Keratinocyte (primary cell): ENCODE data around the gene GRAMD2B. TPM values are rescaled to one million over a fixed set of nuclear protein-coding genes. Genes with fewer than 3 reads are reported as not detected.
A peak's percentile ranks its signal among the peaks of the same experiment; 100 is the strongest.

Experiments used
- DNase-seq: peaks from one replicate; pipeline ENCODE4 v3.0.0-alpha.2; 2011; ENCODE audit warnings: low read depth, missing footprints, low spot score
- FAIRE-seq: peaks from 2 replicates; lab custom pipeline; 2011; peaks lifted over from hg19 to GRCh38; lab: Jason Lieb, UNC
- H2AFZ ChIP-seq: 2 replicates; pipeline ENCODE4 v1.6.0; 2012; ENCODE audit warnings: low read length, control low read depth, inconsistent platforms; ENCODE audit not compliant: control insufficient read depth
- H3K27ac ChIP-seq: 2 replicates; pipeline ENCODE4 v1.5.1; 2011; ENCODE audit warnings: low read length; ENCODE audit not compliant: control insufficient read depth, insufficient read depth
- H3K27me3 ChIP-seq: 3 replicates; pipeline ENCODE4 v1.6.0; 2011; ENCODE audit warnings: low read length; ENCODE audit not compliant: control insufficient read depth, insufficient read depth; ENCODE audit errors: extremely low read depth
- H3K36me3 ChIP-seq, 2 experiments: 2 replicates in 1 of 2; 3 replicates in 1 of 2; pipeline ENCODE4 v1.5.1; 2011; ENCODE audit warnings: low read length in 2 of 2, mild to moderate bottlenecking in 1 of 2; ENCODE audit not compliant: control insufficient read depth in 2 of 2, insufficient read depth in 2 of 2; ENCODE audit errors: extremely low read depth in 1 of 2
- H3K4me1 ChIP-seq: 3 replicates; pipeline ENCODE4 v1.5.1; 2011; ENCODE audit warnings: low read length; ENCODE audit not compliant: control insufficient read depth, insufficient read depth; ENCODE audit errors: extremely low read depth
- H3K4me2 ChIP-seq: 3 replicates; pipeline ENCODE4 v1.6.0; 2011; ENCODE audit warnings: low read depth, low read length; ENCODE audit not compliant: control insufficient read depth, insufficient read depth; ENCODE audit errors: extremely low read depth
- H3K4me3 ChIP-seq, 3 experiments: fragments of 200-600 bp in 1 of 3; sonication (generic) in 1 of 3; 2 replicates in 2 of 3; 3 replicates in 1 of 3; pipeline ENCODE4 v1.5.1; 2011 to 2016; ENCODE audit warnings: low read length in 3 of 3, mild to moderate bottlenecking in 3 of 3, control low read depth in 2 of 3, inconsistent platforms in 1 of 3, low read depth in 1 of 3, mixed read lengths in 1 of 3, mixed run types in 1 of 3, moderate library complexity in 1 of 3; ENCODE audit not compliant: control insufficient read depth in 2 of 3, insufficient read depth in 2 of 3; ENCODE audit errors: extremely low read depth in 1 of 3
- H3K79me2 ChIP-seq: 2 replicates; pipeline ENCODE4 v1.6.0; 2012; ENCODE audit warnings: low read length; ENCODE audit not compliant: control insufficient read depth, insufficient read depth
- H3K9ac ChIP-seq: 3 replicates; pipeline ENCODE4 v1.6.0; 2011; ENCODE audit warnings: low read length; ENCODE audit not compliant: control insufficient read depth, insufficient read depth; ENCODE audit errors: extremely low read depth
- H3K9me1 ChIP-seq: 3 replicates; pipeline ENCODE4 v1.6.0; 2011; ENCODE audit warnings: low read length; ENCODE audit not compliant: control insufficient read depth, insufficient read depth; ENCODE audit errors: extremely low read depth
- H3K9me3 ChIP-seq: 2 replicates; pipeline ENCODE4 v1.5.1; 2012; ENCODE audit warnings: low read depth, low read length; ENCODE audit not compliant: control insufficient read depth
- H4K20me1 ChIP-seq: 3 replicates; pipeline ENCODE4 v1.6.0; 2011; ENCODE audit warnings: low read length; ENCODE audit not compliant: control insufficient read depth, insufficient read depth; ENCODE audit errors: extremely low read depth
- EZH2 ChIP-seq: IDR thresholded peaks from one replicate; pipeline ENCODE4 v1.6.1; 2012; ENCODE audit warnings: inconsistent platforms, mild to moderate bottlenecking, low read length, moderate library complexity
- dilution Hi-C: fragments of 300-500 bp; cut with MboI; formaldehyde crosslinking; loops from one replicate; pipeline ENCODE4 v1.7.0; 2020; ENCODE audit warnings: low sequenced_read_pairs; ENCODE audit not compliant: extremely low pct_ligation_motif_present
- polyA plus RNA-seq, 5 experiments: library from polyadenylated mRNA; depleted of rRNA in 3 of 5; stranded (reverse) in 3 of 5; stranded (forward) in 1 of 5; unstranded in 1 of 5; fragments of >200 nt; gene quantifications; 1 replicate in 1 of 5; 2 replicates in 3 of 5; 3 replicates in 1 of 5; pipeline versions ENCODE4 v1.2.1 to v1.2.3, GENCODE V29; 2011 to 2012; ENCODE audit warnings: missing spikeins in 2 of 5, low read depth in 1 of 5, low replicate concordance in 1 of 5
- TF ChIP-seq, protein P1 (sequence below), 3 experiments: IDR thresholded peaks in 1 of 3; conservative IDR thresholded peaks in 1 of 3; optimal IDR thresholded peaks in 1 of 3; 2 replicates in 2 of 3; 3 replicates in 1 of 3; pipeline versions ENCODE3 to v1.5.1; 2011; ENCODE audit warnings: low read length in 3 of 3, mild to moderate bottlenecking in 3 of 3, moderate library complexity in 2 of 3, control low read depth in 1 of 3, inconsistent platforms in 1 of 3; ENCODE audit not compliant: insufficient read depth in 2 of 3; ENCODE audit errors: extremely low read depth in 1 of 3

The GRAMD2B gene
- polyA plus RNA-seq, 1 donor (not counting 4 experiments of a cell fraction or from before 2014, with no cell fraction given): 45.9 TPM

GRCh38 chr5:126499853-126500342 lies 76.7 kb downstream of the GRAMD2B start:
- Histone ChIP-seq H3K4me3 (no peak overlapping the region), H3K4me2 (peak overlapping the region; percentile 25), H3K9ac (no peak overlapping the region), H2AFZ (no peak overlapping the region), H3K79me2 (no peaks in the 10 kb centered on the region), H4K20me1 (no peaks in the 10 kb centered on the region), H3K27ac (no peak overlapping the region), H3K27me3 (no peaks in the 10 kb centered on the region), H3K36me3 (peaks cover 0 to 1% of the 10 kb centered on the region in 2 experiments), H3K9me1 (no peaks in the 10 kb centered on the region), H3K9me3 (no peaks in the 10 kb centered on the region), H3K4me1 (peaks cover 18% of the 10 kb centered on the region)
- FAIRE-seq (no peak), DNase-seq (no peak)
- dilution Hi-C loops: no loop called here
- TF ChIP-seq EZH2: no peak
- TF ChIP-seq, protein P1, sequence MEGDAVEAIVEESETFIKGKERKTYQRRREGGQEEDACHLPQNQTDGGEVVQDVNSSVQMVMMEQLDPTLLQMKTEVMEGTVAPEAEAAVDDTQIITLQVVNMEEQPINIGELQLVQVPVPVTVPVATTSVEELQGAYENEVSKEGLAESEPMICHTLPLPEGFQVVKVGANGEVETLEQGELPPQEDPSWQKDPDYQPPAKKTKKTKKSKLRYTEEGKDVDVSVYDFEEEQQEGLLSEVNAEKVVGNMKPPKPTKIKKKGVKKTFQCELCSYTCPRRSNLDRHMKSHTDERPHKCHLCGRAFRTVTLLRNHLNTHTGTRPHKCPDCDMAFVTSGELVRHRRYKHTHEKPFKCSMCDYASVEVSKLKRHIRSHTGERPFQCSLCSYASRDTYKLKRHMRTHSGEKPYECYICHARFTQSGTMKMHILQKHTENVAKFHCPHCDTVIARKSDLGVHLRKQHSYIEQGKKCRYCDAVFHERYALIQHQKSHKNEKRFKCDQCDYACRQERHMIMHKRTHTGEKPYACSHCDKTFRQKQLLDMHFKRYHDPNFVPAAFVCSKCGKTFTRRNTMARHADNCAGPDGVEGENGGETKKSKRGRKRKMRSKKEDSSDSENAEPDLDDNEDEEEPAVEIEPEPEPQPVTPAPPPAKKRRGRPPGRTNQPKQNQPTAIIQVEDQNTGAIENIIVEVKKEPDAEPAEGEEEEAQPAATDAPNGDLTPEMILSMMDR (optimal IDR thresholded peaks at IDR 0.05 in 1 of 3, IDR thresholded peaks at IDR 0.05 in 1 of 3, conservative IDR thresholded peaks at IDR 0.05 in 1 of 3; ENCODE audit: extremely low read depth in 1 of 3, insufficient read depth in 2 of 3, low read length in 3 of 3): peak; percentile 47 to 69 (median 59)

DNA sequence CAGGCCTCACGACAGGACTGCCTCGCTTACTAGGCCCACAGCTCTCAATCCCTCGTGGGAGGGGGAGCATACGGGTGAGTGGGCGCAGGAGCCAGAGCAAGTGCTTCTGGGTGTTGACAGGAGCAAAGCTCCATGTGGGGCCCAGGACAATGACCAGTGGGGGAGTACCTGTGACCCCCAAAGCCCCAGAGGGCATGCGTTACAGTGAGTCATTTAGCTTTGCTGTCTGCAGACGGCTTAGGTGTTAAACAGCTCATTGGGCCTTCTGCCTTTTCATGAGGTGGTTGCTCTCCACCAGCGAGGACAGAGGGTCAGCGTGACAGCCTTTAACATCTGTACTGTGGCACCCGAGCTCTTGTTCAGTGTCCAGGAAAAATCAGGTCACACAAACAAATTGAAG lies 78.2 kb downstream of the GRAMD2B start:
- Histone ChIP-seq H3K4me3 (no peak overlapping the region), H3K9ac (no peak overlapping the region), H3K36me3 (no peaks in the 10 kb centered on the region), H3K9me3 (no peaks in the 10 kb centered on the region), H4K20me1 (no peaks in the 10 kb centered on the region), H3K9me1 (no peaks in the 10 kb centered on the region), H3K27me3 (no peaks in the 10 kb centered on the region), H3K79me2 (no peaks in the 10 kb centered on the region), H3K4me1 (peaks cover 18% of the 10 kb centered on the region), H3K4me2 (no peak overlapping the region), H3K27ac (no peak overlapping the region), H2AFZ (no peak overlapping the region)
- no peak for FAIRE-seq
- no peak for DNase-seq
- dilution Hi-C loops: no loop called here
- TF ChIP-seq EZH2: no peak
- TF ChIP-seq, protein P1 (optimal IDR thresholded peaks at IDR 0.05 in 1 of 3, IDR thresholded peaks at IDR 0.05 in 1 of 3, conservative IDR thresholded peaks at IDR 0.05 in 1 of 3; ENCODE audit: extremely low read depth in 1 of 3, insufficient read depth in 2 of 3, low read length in 3 of 3): no peak
